HEK293 (cell line): ENCODE measurements around the gene ZBTB26.
A peak's percentile ranks its signal among the peaks of the same experiment; 100 is the strongest.

Source experiments
- BCL11B ChIP-seq: fragments of 450-650 bp; formaldehyde crosslinking; IDR thresholded peaks from 2 replicates; pipeline ENCODE4 v1.5.1; 2016; ENCODE audit warnings: low read depth, missing biosample characterization, missing genetic modification characterization
- CTCF ChIP-seq: fragments of 450-650 bp; formaldehyde crosslinking; IDR thresholded peaks from 2 replicates; pipeline ENCODE4 v1.5.1; 2016; ENCODE audit warnings: missing biosample characterization, missing genetic modification characterization
- ELK4 ChIP-seq: IDR thresholded peaks from 2 replicates; pipeline ENCODE4 v1.6.1; 2011; ENCODE audit warnings: mild to moderate bottlenecking, low read depth, low read length, borderline replicate concordance
- IKZF3 ChIP-seq: fragments of 450-650 bp; IDR thresholded peaks from 2 replicates; pipeline ENCODE4 v1.5.0; 2018; ENCODE audit warnings: missing biosample characterization, mild to moderate bottlenecking, missing genetic modification characterization, moderate library complexity
- PRDM2 ChIP-seq: fragments of 450-650 bp; formaldehyde crosslinking; IDR thresholded peaks from 2 replicates; pipeline ENCODE4 v1.5.1; 2016; ENCODE audit warnings: missing biosample characterization, missing genetic modification characterization, borderline replicate concordance
- SP2 ChIP-seq: fragments of 450-650 bp; formaldehyde crosslinking; IDR thresholded peaks from 2 replicates; pipeline ENCODE4 v1.5.1; 2016; ENCODE audit warnings: missing biosample characterization, missing genetic modification characterization
- TSHZ1 ChIP-seq: fragments of 450-650 bp; formaldehyde crosslinking; IDR thresholded peaks from 2 replicates; pipeline ENCODE4 v1.5.1; 2016; ENCODE audit warnings: missing biosample characterization, missing genetic modification characterization, borderline replicate concordance
- ZBTB48 ChIP-seq: fragments of 450-650 bp; formaldehyde crosslinking; IDR thresholded peaks from 2 replicates; pipeline ENCODE4 v1.5.1; 2016; ENCODE audit warnings: missing biosample characterization, missing genetic modification characterization
- ZNF10 ChIP-seq: fragments of 450-650 bp; formaldehyde crosslinking; IDR thresholded peaks from 2 replicates; pipeline ENCODE4 v1.5.1; 2017; ENCODE audit warnings: missing biosample characterization, missing genetic modification characterization
- ZNF121 ChIP-seq: fragments of 450-650 bp; formaldehyde crosslinking; IDR thresholded peaks from 2 replicates; pipeline ENCODE4 v1.5.1; 2016; ENCODE audit warnings: missing biosample characterization, missing genetic modification characterization
- ZNF223 ChIP-seq: fragments of 450-650 bp; formaldehyde crosslinking; IDR thresholded peaks from 2 replicates; pipeline ENCODE4 v1.5.1; 2016; ENCODE audit warnings: missing biosample characterization, missing genetic modification characterization
- ZNF23 ChIP-seq: fragments of 450-650 bp; formaldehyde crosslinking; IDR thresholded peaks from 2 replicates; pipeline ENCODE4 v1.5.1; 2016; ENCODE audit warnings: missing biosample characterization, missing genetic modification characterization, borderline replicate concordance
- ZNF302 ChIP-seq: fragments of 450-650 bp; formaldehyde crosslinking; IDR thresholded peaks from 2 replicates; pipeline ENCODE4 v1.5.1; 2016; ENCODE audit warnings: missing biosample characterization, missing genetic modification characterization, low read depth
- ZNF350 ChIP-seq: fragments of 450-650 bp; formaldehyde crosslinking; IDR thresholded peaks from 2 replicates; pipeline ENCODE4 v1.5.0; 2017; ENCODE audit warnings: missing biosample characterization, mild to moderate bottlenecking, missing genetic modification characterization
- ZNF362 ChIP-seq: fragments of 450-650 bp; formaldehyde crosslinking; IDR thresholded peaks from 2 replicates; pipeline ENCODE4 v1.5.1; 2016; ENCODE audit warnings: missing biosample characterization, missing genetic modification characterization
- ZNF404 ChIP-seq: fragments of 450-650 bp; formaldehyde crosslinking; IDR thresholded peaks from 2 replicates; pipeline ENCODE4 v1.5.1; 2017; ENCODE audit warnings: missing biosample characterization, missing genetic modification characterization
- ZNF561 ChIP-seq: fragments of 450-650 bp; IDR thresholded peaks from 2 replicates; pipeline ENCODE4 v1.5.1; 2018; ENCODE audit warnings: missing biosample characterization, missing genetic modification characterization, borderline replicate concordance
- ZNF626 ChIP-seq: fragments of 450-650 bp; sonication (Bioruptor Pico); formaldehyde crosslinking; IDR thresholded peaks from 2 replicates; pipeline ENCODE4 v1.5.1; 2018; ENCODE audit warnings: missing biosample characterization, missing genetic modification characterization, inconsistent platforms
- ZNF639 ChIP-seq: fragments of 450-650 bp; formaldehyde crosslinking; IDR thresholded peaks from 2 replicates; pipeline ENCODE4 v1.5.1; 2016; ENCODE audit warnings: missing biosample characterization, missing genetic modification characterization
- ZNF664 ChIP-seq: fragments of 450-650 bp; formaldehyde crosslinking; IDR thresholded peaks from 2 replicates; pipeline ENCODE4 v1.5.1; 2016; ENCODE audit warnings: missing biosample characterization, missing genetic modification characterization
- ZNF776 ChIP-seq: fragments of 450-650 bp; formaldehyde crosslinking; IDR thresholded peaks from 2 replicates; pipeline ENCODE4 v1.5.0; 2017; ENCODE audit warnings: missing biosample characterization, missing genetic modification characterization, borderline replicate concordance
- ZNF791 ChIP-seq: fragments of 450-650 bp; formaldehyde crosslinking; IDR thresholded peaks from 2 replicates; pipeline ENCODE4 v1.5.1; 2016; ENCODE audit warnings: missing biosample characterization, missing genetic modification characterization
- ZSCAN30 ChIP-seq: fragments of 450-650 bp; IDR thresholded peaks from 2 replicates; pipeline ENCODE4 v1.5.1; 2018; ENCODE audit warnings: missing biosample characterization, mild to moderate bottlenecking, missing genetic modification characterization, moderate library complexity

Gene ZBTB26

GRCh38 chr9:122912964-122913673 is 18.2 kb downstream of the ZBTB26 start, which contains the start of gene ZBTB6 (continued):
- TF ChIP-seq TSHZ1: no peak
- TF ChIP-seq ZNF10 (tag by site-specific recombination): no peak
- TF ChIP-seq ZNF350 (tag by site-specific recombination): no peak
- TF ChIP-seq ZNF302 (tag by site-specific recombination): no peak
- TF ChIP-seq ZNF776 (tag by site-specific recombination): no peak
- no peak for TF ChIP-seq ZNF404 (tag by site-specific recombination)
- no peak for TF ChIP-seq ZNF791
- no peak for TF ChIP-seq ZNF664 (tag by site-specific recombination)
- no peak for TF ChIP-seq ZNF639 (tag by site-specific recombination)
- TF ChIP-seq ZSCAN30 (tag by site-specific recombination): no peak
- no peak for TF ChIP-seq CTCF
- no peak for TF ChIP-seq PRDM2 (tag by site-specific recombination)
- no peak for TF ChIP-seq ZNF223 (tag by site-specific recombination)
- TF ChIP-seq ZNF626 (tag by site-specific recombination): no peak
- peak; percentile 80 for TF ChIP-seq SP2 (tag by site-specific recombination)
- no peak for TF ChIP-seq ZNF23 (tag by site-specific recombination)
- peak; percentile 91 for TF ChIP-seq ZBTB48 (tag by site-specific recombination)
- TF ChIP-seq ZNF121 (tag by site-specific recombination): no peak
- TF ChIP-seq ZNF362: no peak
- peak; percentile 74 for TF ChIP-seq IKZF3 (tag by site-specific recombination)
- TF ChIP-seq BCL11B (tag by site-specific recombination): no peak
- TF ChIP-seq ELK4: no peak
- TF ChIP-seq ZNF561: no peak
